ENCODE data around the gene PRIM2.
"Not testable (repeated sequence)": the region's sequence is repeated elsewhere in the genome, so short reads cannot be mapped to it uniquely, and the experiment has no call there.

PRIM2 gene

GRCh38 chr6:57515171-57515570 is 197.7 kb downstream of the PRIM2 start:
- DNase-seq (ENCODE audit: low read depth): not testable (repeated sequence)

DNA sequence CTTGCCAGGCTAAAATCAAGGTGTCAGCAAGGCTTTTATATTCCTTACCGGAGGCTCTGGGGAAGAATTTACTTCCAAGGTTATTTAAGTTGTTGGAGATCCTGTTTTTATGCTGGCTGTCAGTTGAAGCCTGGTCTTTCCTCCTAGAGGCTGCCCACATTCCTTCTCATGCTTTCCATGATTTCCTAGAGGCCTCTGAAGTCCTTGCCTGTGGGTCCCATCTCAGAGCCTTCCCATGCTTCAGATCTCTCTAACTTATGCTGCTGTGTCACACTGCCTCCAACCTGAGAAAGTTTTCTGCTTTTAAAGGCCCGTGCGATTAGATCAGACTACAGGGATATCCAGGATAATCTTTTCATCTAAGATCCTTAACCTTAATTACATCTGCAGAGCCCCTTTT is 198.4 kb downstream of the PRIM2 start:
- DNase-seq (ENCODE audit: low read depth): not testable (repeated sequence)

DNA sequence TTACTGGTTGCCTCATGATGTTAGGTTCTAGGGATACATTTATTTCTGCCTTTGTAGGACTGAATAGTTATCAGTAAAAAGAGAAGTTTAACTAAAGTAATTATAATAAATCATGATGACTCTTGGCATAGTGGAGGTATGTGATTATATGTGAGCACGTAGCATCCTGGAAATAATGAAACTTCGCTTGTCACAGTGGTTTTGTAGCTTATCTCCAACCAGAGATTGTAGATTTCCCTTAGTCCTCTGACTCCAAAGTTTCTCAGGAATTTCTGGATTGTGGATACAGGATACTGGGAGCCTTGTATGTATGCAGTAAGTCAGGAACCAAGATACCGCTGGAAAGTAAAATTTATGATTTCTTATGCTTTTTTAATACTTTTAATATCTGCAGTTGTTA is 199.3 kb downstream of the PRIM2 start:
- DNase-seq (ENCODE audit: low read depth): not testable (repeated sequence)

DNA sequence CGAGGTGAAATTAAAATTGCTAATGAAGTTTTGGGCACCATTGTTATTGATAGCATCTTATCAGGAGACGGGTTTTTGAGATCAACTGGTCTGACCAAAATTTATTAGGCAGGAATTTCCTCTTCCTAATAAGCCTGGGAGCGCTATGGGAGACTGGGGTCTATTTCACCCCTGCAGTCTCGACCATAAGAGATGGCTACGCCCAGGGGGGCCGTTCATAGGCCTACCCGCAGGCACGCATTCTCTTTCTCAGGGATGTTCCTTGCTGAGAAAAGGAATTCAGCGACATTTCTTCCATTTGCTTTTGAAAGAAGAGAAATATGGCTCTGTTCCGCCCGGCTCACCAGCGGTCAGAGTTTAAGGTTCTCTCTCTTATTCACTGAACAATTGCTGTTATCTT is 201.8 kb downstream of the PRIM2 start:
- DNase-seq (ENCODE audit: low read depth): not testable (repeated sequence)

DNA sequence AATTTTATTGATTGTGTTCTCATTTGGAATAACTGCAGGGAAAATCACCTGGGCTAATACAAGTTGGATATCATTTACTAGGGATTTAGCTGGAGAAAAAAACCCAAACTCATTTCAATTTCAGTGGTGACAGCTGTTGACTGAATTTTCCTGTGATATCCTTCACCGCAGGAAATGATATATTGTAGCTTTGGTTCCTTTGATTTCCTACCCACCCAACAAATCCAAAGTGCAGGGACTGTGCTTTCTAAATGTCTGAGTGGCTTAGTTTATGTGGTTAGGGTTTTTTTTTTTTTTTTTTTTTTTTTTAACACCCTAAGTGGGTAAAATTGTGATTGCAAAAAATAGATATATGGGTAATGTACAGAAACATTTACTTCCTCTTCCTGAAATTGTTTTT is 203.7 kb downstream of the PRIM2 start:
- DNase-seq (ENCODE audit: low read depth): not testable (repeated sequence)

GRCh38 chr6:57523221-57523620 is 205.8 kb downstream of the PRIM2 start:
- not testable (repeated sequence) for DNase-seq (ENCODE audit: low read depth)

- DNase-seq (ENCODE audit: low read depth): not testable (repeated sequence)
Measured at GRCh38 chr6:57529755-57530154, 212.3 kb downstream of the PRIM2 start.

DNA sequence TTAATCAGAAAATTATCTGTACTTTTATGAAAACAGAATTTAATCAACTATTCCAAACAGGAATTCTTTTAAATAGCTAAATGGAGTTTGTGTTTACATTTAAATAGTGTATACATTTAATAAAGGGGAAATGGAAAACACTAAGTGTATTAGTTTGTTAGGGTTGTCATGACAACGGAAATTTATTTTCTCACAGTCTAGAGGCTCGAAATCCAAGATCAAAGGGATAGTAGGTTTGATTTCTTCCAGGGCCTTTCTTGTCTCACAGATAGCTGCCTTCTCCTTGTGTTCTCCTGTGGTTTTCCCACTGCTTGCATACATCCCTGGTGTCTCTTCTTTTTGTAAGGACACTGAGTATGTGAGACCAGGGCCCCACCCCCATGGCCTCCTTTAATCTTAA is 215.2 kb downstream of the PRIM2 start:
- DNase-seq (ENCODE audit: low read depth): not testable (repeated sequence)

GRCh38 chr6:57535121-57535520 is 217.7 kb downstream of the PRIM2 start:
- not testable (repeated sequence) for DNase-seq (ENCODE audit: low read depth)

DNA sequence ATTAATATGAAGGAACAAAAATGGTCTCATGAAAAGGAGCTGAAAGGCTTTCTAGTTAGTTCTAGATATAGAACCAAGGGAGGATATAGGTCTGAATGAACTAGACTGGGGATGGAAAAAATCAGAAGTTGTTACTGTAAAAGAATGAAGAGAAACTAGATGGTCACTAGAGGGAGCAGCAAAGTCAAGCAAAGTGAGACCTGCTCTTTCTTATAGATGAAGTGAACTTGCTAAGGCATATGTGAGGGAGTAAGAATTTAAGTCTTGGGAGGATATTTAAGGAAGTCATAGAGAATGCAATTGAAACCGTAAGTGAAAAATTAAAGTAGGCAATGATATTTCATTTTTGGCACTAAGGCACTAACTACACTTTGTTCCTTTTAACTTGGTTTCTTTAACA is 218.6 kb downstream of the PRIM2 start:
- not testable (repeated sequence) for DNase-seq (ENCODE audit: low read depth)

DNA sequence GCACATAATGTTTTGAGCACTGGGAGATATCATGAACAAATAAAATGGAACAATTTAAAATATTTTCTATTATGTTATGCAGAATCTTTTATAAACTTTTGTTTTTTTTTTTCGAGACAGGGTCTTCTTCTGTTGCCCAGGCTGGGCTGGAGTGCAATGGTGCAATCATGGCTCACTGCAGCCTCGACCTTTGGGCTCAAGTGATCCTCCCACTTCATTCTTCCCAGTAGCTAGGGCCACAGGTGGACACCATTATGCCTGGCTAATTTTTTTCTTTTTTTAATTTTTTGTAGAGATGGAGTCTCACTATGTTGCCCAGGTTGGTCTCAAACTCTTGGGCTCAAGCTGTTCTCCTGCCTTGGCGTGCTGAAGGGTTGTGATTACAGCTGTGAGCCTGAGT is 220.5 kb downstream of the PRIM2 start:
- DNase-seq (ENCODE audit: low read depth): not testable (repeated sequence)

- not testable (repeated sequence) for DNase-seq (ENCODE audit: low read depth)
Measured at GRCh38 chr6:57551961-57552360, 234.5 kb downstream of the PRIM2 start.

GRCh38 chr6:57557855-57558254 is 240.4 kb downstream of the PRIM2 start:
- DNase-seq (ENCODE audit: low read depth): not testable (repeated sequence)

DNA sequence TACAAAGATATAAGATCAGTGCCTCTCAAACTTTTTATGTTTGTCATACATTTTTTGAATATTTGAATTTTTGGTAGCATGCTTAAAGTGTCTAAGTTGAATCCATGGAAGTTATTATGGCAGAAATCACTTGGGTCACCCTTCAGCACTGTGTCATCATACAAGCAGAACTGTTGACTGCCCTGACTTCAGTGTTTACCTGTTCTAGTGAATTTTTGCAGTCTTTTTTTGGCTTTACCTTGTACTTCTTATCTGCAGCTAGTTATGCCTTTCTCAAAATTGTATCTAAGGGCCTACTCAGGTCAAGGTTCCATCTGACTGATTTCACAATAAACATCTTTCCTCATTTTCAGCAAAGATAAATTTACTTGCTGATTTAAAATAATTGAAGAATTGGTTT is 241.7 kb downstream of the PRIM2 start:
- DNase-seq (ENCODE audit: low read depth): not testable (repeated sequence)

DNA sequence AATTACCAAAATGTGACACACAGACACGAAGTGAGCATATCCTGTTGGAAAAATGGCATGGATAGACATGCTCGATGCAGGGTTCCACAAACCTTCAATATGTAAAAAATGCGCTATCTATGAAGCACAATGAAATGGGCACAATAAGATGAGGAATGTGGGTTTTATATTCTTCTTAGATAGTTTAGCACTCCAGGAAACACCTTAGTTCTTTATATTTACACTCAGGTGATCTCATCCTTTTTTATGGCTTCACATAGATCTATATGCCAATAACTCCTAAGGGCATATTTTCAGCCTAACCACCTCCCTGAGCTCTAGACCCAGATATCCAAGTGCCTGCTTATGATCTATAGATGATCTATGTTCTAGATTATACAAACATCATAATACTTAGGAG is 244.8 kb downstream of the PRIM2 start:
- not testable (repeated sequence) for DNase-seq (ENCODE audit: low read depth)

GRCh38 chr6:57572119-57572518 is 254.7 kb downstream of the PRIM2 start:
- not testable (repeated sequence) for DNase-seq (ENCODE audit: low read depth)

- not testable (repeated sequence) for DNase-seq (ENCODE audit: low read depth)
Measured at GRCh38 chr6:57572844-57573243, 255.4 kb downstream of the PRIM2 start.

DNA sequence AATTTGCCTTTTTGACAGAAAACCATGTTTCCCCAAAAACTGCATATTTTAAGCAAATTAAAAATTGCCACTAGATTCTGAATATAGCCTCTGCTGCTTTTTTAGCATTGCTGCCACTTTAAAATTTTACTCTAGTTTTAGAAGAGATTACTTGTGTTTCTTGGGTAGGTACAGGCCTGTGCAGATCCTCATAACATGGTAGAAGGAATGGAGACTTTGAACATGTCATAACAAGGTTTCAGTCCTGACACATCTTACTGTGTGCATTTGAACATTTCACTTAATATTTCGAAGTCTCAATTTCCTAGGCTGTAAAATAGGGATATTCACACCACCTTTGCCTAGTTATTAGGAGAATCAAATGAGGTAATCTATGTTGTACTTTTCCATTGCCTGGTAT is 259.6 kb downstream of the PRIM2 start:
- DNase-seq (ENCODE audit: low read depth): not testable (repeated sequence)

DNA sequence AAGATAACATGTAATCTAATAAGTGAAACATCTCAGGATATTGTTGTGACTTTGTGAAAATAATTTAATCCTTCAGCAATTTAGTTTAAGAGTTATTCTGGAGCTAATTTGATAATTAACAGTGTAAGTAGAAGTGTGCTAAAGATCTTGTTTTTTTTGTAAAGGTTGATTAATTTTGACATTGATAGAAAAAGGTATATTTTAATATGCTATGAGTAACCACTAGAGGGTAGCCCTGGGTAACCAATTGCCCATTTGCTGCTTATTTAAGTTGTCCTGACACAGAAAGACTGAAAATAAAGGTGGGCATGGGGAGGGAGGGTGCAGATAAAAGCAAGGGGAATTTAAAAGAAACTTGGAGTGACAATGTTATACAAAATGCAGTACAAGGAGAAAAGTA is 262.1 kb downstream of the PRIM2 start:
- not testable (repeated sequence) for DNase-seq (ENCODE audit: low read depth)

DNA sequence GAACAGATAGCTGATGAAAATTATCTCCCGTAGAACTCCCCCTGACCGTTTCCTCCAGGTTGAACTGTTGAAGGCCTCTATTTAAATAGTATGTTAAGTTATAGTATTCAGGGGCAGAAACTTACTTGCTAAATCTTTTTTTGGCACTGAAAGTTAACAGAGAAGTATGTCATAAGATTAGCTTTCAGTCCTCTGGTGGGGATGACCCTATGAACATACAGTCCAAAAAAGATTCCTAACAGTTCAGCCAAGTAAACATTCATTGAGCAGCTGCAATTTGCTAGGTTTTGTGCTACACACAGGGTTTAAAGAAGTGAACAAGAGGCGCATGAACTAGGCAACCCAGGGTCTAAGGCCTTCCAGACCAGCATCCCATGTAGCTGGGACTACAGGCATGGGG is 264.2 kb downstream of the PRIM2 start:
- DNase-seq (ENCODE audit: low read depth): not testable (repeated sequence)

GRCh38 chr6:57601105-57601504 is 283.7 kb downstream of the PRIM2 start:
- DNase-seq (ENCODE audit: low read depth): not testable (repeated sequence)

GRCh38 chr6:57605303-57605702 is 287.9 kb downstream of the PRIM2 start:
- not testable (repeated sequence) for DNase-seq (ENCODE audit: low read depth)

DNA sequence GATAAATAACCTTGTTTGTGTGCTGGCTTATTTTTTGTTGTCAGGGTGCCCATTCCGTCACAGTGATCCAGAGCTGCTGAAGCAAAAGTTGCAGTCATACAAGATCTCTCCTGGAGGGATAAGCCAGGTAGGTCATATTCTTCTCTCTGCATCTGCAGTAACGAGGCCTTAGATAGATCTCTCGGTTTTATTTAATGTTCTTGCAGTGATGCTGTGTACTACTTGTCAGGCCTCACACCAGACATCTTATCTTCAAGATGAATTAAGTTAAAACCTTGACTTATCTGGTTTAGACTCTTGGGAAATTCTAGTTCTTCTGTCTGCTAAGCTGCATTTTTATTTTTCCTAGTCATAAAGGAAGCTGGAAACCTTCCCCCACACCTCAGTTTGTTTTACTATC is 288.9 kb downstream of the PRIM2 start:
- DNase-seq (ENCODE audit: low read depth): not testable (repeated sequence)

- not testable (repeated sequence) for DNase-seq (ENCODE audit: low read depth)
Measured at GRCh38 chr6:57610612-57611011, 293.2 kb downstream of the PRIM2 start.

DNA sequence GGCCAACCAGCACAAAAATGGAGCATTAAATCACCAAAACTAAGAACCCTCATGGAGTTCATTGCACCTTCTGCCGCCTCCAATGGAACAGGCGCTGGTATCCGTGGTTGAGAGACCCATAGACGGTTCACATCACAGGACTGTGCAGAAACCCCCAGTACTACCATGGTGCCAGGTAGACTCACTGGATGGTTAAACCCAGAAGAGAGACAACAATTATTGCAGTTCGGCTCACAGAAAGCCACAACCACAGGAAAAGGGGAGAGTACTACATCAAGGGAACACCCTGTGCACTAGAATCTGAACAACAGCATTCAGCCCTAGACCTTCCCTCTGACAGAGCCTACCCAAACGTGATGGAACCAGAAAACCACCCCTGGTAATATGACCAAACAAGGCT is 301.5 kb downstream of the PRIM2 start:
- DNase-seq (ENCODE audit: low read depth): not testable (repeated sequence)

Data from stimulated activated CD8-positive, alpha-beta memory T cell treated with anti-CD3 and anti-CD28 coated beads, Interleukin-15, amount 100 ng/mL, for 24 hours (primary cell).